NCI-H1048 (cell line): Measurements from ENCODE around the gene HRH2.
"Not testable (repeated sequence)": the region's sequence is repeated elsewhere in the genome, so short reads cannot be mapped to it uniquely, and the experiment has no call there.

ENCODE experiments used
- DNase-seq: peaks from one replicate; lab custom pipeline; 2025; lab: John Stamatoyannopoulos, UW

The HRH2 gene

DNA sequence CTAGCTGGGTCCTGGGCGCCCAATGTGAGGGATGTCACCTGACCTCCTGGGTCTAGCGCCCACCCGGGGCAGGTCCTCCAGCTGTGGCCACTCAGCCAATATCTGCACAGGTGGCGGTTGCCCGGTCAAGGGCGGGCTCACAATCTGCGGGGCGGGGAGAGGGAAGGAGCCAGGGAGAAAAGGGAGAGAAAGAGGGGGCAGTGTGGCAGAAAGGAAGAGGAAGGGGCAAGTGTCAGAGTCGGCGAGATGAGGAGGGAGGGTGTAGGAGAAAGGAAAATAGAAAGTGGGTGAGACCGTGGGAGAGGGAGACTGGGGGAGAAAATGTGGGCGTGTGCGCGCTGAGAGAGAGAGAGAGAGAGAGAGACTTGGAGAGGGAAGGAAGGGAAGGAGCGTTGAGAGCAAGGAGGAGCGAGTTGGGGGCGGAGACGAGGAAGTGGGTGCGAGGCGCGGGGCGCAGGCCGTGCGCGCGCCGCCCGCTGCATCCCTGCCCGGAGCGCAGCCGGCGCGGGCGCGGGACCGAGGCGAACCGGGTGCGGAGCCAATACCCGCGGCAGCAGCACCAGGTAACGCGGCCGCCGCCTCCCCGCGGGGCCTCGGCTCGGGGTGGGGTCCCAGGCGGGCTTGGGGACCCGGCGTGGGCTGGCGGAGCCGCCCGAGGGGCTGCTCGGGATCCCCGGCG lies at the start of gene HRH2:
Gene HRH2, plus strand, starts transcription at position 479 of the 679 bp plus-strand sequence. CDS start 25,163 bp downstream, outside the sequence.
- no peak for DNase-seq

GRCh38 chr5:175609526-175609925 lies 48.3 kb upstream of the HRH2 start:
- DNase-seq, result no peak

DNA sequence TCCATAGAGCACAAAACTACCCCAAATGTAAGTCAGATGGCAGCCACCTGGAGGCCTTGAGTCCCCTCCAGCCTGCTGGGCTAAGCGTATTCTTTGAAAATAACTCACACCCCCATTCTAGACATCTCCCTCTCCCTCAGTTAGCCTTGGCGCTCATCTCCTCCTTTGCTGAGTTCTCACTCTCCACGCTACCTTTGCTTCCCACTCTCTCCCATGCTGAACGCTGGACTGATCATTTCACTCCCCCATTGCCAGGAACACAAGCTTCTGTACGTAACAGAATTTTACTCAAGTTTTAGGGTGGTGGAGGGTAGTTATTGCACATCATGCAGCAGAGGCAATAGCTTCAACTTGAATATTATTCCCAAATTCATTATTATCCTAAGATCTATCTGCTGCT lies 47.5 kb upstream of the HRH2 start:
- no peak for DNase-seq

GRCh38 chr5:175610898-175611297 lies 47.0 kb upstream of the HRH2 start:
- DNase-seq, result no peak

DNA sequence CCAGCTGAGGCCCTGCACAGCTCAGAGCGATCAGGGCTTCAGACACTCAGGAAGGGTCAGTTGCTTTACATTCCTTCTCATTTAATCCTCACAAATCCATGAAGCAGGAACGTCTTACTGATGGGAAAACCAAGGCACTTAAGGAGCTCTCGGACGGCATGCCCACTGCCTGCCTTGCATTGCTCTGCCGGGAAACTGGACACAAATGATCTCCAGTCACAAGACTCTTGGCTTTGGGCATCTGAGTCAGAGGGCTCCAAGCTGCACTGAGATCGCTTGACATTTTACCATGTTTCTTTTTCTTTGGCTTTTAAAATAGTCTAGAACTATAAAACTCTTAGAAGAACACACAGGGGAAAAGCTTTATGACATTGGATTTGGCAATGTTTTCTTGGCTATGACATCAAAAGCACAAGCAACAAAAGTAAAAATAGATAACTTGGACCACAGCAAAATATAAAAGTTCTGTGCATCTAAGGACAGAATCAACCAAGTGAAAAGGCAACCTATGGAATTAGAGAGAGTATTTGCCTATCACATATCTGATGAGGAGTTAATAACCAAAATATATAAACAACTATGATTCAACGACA lies 43.6 kb upstream of the HRH2 start:
- DNase-seq, result no peak

GRCh38 chr5:175614861-175615260 lies 43.0 kb upstream of the HRH2 start:
- no peak for DNase-seq

DNA sequence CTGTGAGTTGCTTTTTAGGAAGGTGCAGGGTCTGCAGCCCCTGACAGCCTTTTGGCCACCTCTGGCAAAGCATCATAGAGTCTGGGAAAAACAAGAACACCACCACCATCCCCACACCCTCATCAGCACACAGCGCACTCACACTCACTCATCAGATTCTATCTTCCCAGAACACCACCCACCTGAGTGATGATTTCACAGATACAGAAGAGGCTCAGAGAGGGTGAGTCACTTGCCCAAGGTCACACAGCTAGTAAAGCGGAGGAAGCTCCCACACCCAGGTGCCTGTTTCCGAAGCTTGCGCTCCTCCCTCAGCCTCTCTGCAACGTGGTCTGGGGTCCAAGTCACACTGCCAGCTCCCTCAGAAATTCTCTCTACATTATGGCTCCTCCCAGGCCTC lies 41.8 kb upstream of the HRH2 start:
- no peak for DNase-seq

DNA sequence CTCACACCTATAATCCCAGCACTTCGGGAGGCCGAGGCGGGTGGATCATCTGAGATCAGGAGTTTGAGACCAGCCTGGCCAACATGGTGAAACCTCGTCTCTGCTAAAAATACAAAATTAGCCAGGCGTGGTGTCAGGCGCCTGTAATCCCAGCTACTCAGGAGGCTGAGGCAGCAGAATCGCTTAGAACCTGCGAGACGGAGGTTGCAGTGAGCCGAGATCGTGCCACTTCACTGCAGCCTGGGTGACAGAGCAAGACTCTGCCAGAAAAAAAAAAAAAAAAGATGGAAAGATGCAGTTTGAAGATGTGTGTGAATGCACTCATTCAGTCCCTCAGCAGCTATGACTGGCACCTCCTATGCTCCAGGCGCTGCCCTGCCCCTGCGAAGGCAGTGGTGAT lies 41.3 kb upstream of the HRH2 start:
- not testable (repeated sequence) for DNase-seq

GRCh38 chr5:175617447-175617846 lies 40.4 kb upstream of the HRH2 start:
- no peak for DNase-seq

- no peak for DNase-seq
Measured at GRCh38 chr5:175620527-175620926, 37.3 kb upstream of the HRH2 start.

- no peak for DNase-seq
Measured at GRCh38 chr5:175621971-175622370, 35.9 kb upstream of the HRH2 start.

- DNase-seq, result no peak
Measured at GRCh38 chr5:175623088-175623487, 34.8 kb upstream of the HRH2 start.

DNA sequence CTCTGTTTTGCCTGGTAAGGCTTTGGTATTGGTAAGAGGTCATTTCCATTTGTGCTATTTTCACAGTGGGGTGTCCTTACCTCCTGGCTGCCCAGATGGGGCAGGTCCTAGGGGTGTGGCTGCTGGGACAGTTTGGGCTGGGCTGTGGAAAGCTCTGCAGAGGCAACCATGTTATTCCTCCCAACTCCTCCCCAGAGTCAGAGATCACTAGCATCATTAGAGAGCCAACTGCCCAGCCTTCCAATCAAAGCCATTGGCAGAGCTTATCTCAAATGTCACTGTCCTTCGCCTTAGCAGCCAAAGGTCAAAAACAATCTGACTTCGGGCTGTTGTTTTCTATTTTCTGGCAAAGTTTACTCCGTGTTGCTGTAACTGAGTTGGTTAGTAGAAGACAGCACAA lies 33.6 kb upstream of the HRH2 start:
- no peak for DNase-seq

DNA sequence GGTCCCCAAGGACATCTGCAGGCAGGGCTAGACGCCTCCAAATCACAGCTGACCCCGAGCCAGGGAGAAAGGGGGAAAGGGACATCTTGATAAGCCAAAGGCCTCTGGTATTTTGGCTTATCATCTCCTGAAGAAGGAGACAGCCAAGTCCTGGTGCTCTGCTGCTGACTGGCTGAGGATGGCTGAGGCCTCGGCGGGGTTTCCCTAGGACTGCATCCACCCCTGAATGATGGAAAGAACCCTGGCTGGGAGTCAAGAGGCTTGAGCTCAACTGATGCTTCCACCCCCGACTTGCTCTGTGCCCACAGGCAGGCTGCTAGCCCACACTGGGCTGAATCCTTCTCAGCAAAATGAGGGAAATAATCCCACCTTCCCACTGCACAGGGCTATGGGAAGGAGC lies 30.9 kb upstream of the HRH2 start:
- no peak for DNase-seq

DNA sequence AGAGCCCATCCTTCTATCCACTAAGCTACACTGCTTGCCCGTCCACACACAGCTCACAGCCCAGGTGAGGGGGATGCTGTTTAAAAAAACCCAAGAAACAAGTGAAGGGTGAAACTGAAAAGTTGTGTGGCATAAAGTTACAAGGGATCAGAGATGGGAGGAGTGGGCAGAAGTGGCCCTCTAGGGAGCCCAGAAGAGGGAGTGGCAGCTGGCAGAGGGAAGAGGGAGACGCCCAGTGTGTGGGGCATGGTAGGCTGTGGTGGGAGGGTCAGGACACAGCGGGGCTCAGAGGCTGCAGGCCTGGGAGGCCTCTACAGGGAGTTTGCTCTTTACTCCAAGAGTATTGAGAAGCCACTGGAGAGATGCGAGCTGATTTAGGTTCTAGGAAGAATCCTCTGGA lies 30.1 kb upstream of the HRH2 start:
- no peak for DNase-seq

GRCh38 chr5:175628668-175629067 lies 29.2 kb upstream of the HRH2 start:
- DNase-seq, result no peak

DNA sequence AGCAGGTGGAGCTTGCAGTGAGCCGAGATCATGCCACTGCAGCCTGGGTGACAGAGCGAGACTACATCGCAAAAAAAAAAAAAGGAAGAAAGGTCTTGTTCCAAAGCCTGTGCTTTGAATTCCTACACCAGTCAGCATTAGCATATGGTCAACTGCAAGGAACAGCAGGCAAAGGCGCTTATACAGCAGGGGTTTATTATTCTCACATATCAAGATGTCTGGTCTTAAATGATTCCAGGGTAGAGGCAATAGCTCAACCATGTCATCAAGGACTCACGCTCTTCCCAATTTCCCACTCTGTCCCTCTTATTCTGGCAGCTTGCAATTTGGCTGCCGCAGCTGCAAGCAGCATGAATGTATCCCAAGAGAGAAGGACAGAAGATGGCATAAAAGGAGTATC lies 28.6 kb upstream of the HRH2 start:
- no peak for DNase-seq

DNA sequence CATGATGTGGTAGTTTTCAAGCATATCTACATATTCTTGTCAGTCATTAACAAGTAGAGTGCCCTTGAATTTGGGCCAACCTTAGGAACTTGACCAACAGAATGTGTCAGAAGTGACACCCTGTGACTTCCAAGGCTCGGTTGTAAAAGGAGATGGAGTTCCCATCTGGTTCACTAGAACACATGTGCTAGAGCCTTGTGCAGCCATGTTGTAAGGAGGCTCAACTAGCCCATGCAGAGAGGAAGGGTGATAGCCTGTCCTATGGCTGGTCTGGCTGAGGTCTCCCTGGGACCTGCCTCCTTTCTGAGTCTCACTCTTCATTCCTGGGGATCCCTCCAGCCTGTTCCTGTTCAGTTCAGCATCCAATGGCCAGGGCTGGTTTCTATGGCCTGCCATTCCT lies 28.1 kb upstream of the HRH2 start:
- DNase-seq, result no peak

- no peak for DNase-seq
Measured at GRCh38 chr5:175635854-175636584, 21.9 kb upstream of the HRH2 start.

GRCh38 chr5:175638305-175638704 lies 19.6 kb upstream of the HRH2 start:
- DNase-seq, result no peak

DNA sequence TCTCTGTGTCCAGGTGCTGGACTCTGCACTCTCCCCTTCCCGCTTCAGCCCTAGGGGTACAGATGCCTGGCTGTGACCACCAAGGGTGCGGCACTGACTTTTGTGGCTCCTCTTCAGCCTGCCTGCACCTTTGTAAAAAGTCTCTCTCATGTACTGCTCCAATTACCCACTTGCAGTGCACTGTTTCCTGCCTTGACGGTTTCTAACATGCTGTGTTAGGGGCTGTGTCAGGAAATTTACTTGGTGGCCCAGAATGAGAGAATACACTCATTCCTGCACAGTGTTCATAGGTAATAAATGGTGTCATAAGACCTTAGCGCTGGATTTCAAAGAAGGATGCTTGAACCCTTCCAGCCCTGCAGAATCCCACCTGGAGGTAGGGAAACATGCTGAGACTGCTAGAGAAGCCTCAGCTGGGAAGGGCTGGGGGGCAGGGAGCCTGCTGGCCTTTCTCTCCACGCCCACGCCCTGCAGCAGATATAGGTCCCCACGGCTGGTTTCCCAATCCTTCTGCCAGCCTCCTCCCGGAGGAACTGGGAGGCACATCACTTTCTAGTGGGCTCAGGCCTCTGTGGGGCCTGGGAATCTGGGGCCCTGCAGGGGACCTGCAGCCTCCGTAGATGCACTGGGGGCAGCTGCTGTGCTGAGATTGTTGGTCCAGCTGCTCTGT lies 17.6 kb upstream of the HRH2 start:
- DNase-seq, result no peak

- DNase-seq, result no peak
Measured at GRCh38 chr5:175642998-175643397, 14.9 kb upstream of the HRH2 start.

DNA sequence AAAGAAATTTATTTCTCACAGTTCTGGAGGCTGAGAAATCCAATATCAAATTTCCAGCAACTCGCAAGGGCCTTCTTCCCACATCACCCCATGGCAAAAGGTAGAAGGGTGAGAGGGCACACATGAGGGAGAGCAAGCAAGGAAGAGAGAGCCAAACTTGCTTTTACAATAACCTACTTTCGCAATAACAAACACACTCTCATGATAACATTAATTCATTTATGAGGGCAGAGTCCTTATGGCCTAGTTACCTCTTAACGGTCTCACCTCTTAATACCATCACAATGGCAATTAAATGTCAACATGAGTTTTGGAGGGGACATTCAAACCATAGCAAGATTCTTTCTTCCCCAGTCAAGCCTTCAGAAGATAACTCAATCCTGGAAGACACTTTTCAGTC lies 11.6 kb upstream of the HRH2 start:
- no peak for DNase-seq
